Activated naive CD4-positive, alpha-beta T cell treated with anti-CD3 and anti-CD28 coated beads, Interleukin-2, amount 10 ng/mL, durations not matched to agents 7 days and 5 days (primary cell): ENCODE measurements around the gene S100A14.

Experiments used
- CTCF ChIA-PET: fragments of 350-600 bp; sonication (Branson Sonifier 250); formaldehyde crosslinking; loops from one replicate; lab custom pipeline; 2021; ENCODE audit warnings: antibody characterized with exemption; lab: Charles Lee
- DNase-seq: peaks from one replicate; pipeline ENCODE4 v3.0.0-alpha.2; 2020
- H3K27ac Mint-ChIP-seq: one replicate; pipeline ENCODE4 v1.8.0; 2021; ENCODE audit warnings: mild to moderate bottlenecking, moderate library complexity, mixed read lengths
- H3K27me3 Mint-ChIP-seq: one replicate; pipeline ENCODE4 v1.8.0; 2021; ENCODE audit warnings: mild to moderate bottlenecking, mixed read lengths
- H3K36me3 Mint-ChIP-seq: one replicate; pipeline ENCODE4 v1.8.0; 2021; ENCODE audit warnings: mixed read lengths
- H3K4me1 Mint-ChIP-seq: one replicate; pipeline ENCODE4 v1.8.0; 2021; ENCODE audit warnings: mixed read lengths
- H3K4me3 Mint-ChIP-seq: one replicate; pipeline ENCODE4 v1.8.0; 2021; ENCODE audit warnings: mild to moderate bottlenecking, moderate library complexity, mixed read lengths
- H3K9me3 Mint-ChIP-seq: one replicate; pipeline ENCODE4 v1.8.0; 2021; ENCODE audit warnings: mixed read lengths

Gene S100A14

GRCh38 chr1:153568367-153569099 is 47.6 kb downstream of the S100A14 start:
- Mint-ChIP-seq H3K4me1 (peaks cover 52% of the 10 kb centered on the region), H3K27me3 (peaks cover 15% of the 10 kb centered on the region), H3K9me3 (no peaks in the 10 kb centered on the region), H3K36me3 (no peaks in the 10 kb centered on the region), H3K4me3 (peak overlapping the region; percentile 45), H3K27ac (peak overlapping the region; percentile 59)
- peak; percentile 88 for DNase-seq
- CTCF ChIA-PET: interaction anchor here (0.7 to 6.3 kb wide), 14 partner anchors 9 to 216 kb away, joined by 3 to 204 read pairs (median 6); partner anchors contain the start of genes S100A4, S100A5 and S100A6

GRCh38 chr1:153567621-153568366 is 48.3 kb downstream of the S100A14 start:
- CTCF ChIA-PET: interaction anchor here (0.7 to 6.3 kb wide), 13 partner anchors 9 to 104 kb away, joined by 3 to 204 read pairs (median 6); partner anchors contain the start of genes S100A4, S100A5 and S100A6
- no peaks in the 10 kb centered on the region for H3K9me3 Mint-ChIP-seq
- DNase-seq: no peak
- peaks cover 15% of the 10 kb centered on the region for H3K27me3 Mint-ChIP-seq
- H3K36me3 Mint-ChIP-seq: no peaks in the 10 kb centered on the region
- no peak overlapping the region for H3K4me3 Mint-ChIP-seq
- H3K4me1 Mint-ChIP-seq: peaks cover 48% of the 10 kb centered on the region
- H3K27ac Mint-ChIP-seq: no peak overlapping the region

- no peaks in the 10 kb centered on the region for H3K36me3 Mint-ChIP-seq
- H3K9me3 Mint-ChIP-seq: no peaks in the 10 kb centered on the region
- CTCF ChIA-PET: interaction anchor here (0.6 to 2.4 kb wide), 9 partner anchors 12 to 68 kb away, joined by 3 to 47 read pairs (median 6); partner anchors contain the start of genes CHTOP and S100A6
- H3K27ac Mint-ChIP-seq: peak overlapping the region; percentile 96
- DNase-seq: peak; percentile 87
- H3K27me3 Mint-ChIP-seq: peaks cover 15% of the 10 kb centered on the region
- peaks cover 41% of the 10 kb centered on the region for H3K4me1 Mint-ChIP-seq
- H3K4me3 Mint-ChIP-seq: peak overlapping the region; percentile 42
Measured at GRCh38 chr1:153566414-153567371, 49.4 kb downstream of the S100A14 start.

GRCh38 chr1:153565529-153566374 is 50.4 kb downstream of the S100A14 start, which contains the start of gene S100A2:
Gene S100A2 (minus strand): TSS chr1:153565844. CDS start chr1:153563877, 1,967 bp downstream.
- Mint-ChIP-seq H3K27ac (peak within 1 kb of the TSS; percentile 96), H3K27me3 (peaks cover 12% of the 10 kb centered on the region), H3K4me1 (peaks cover 43% of the 10 kb centered on the region), H3K4me3 (peak within 1 kb of the TSS; percentile 42), H3K9me3 (no peaks in the 10 kb centered on the region), H3K36me3 (no peaks in the 10 kb centered on the region)
- CTCF ChIA-PET: interaction anchor here (0.6 to 2.4 kb wide), 9 partner anchors 12 to 68 kb away, joined by 3 to 47 read pairs (median 6); partner anchors contain the start of genes CHTOP and S100A6
- peak; percentile 31 for DNase-seq
